Measurements from ENCODE around the gene MANBA.

Gene MANBA

GRCh38 chr4:102730968-102731533 is 29.7 kb downstream of the MANBA start:
- TF ChIP-seq RAD21 (IDR thresholded peaks at IDR 0.05; ENCODE audit: low read depth) = peak; percentile 10; the same call in 1 of the 2 replicates
- TF ChIP-seq EGR1 (IDR thresholded peaks at IDR 0.05) = no peak

GRCh38 chr4:102726068-102726467 is 34.7 kb downstream of the MANBA start:
- no peak for TF ChIP-seq EGR1 (IDR thresholded peaks at IDR 0.05)
- no peak for TF ChIP-seq TCF12 (IDR thresholded peaks at IDR 0.05; ENCODE audit: low read depth)
- no peak for TF ChIP-seq ZBTB7A (IDR thresholded peaks at IDR 0.05; ENCODE audit: low read depth)
- TF ChIP-seq FOXM1 (IDR thresholded peaks at IDR 0.05; ENCODE audit: borderline replicate concordance, low read depth) = no peak
- no peak for TF ChIP-seq YY1 (IDR thresholded peaks at IDR 0.05; ENCODE audit: low read depth)
- no peak for TF ChIP-seq EP300 (IDR thresholded peaks at IDR 0.05; ENCODE audit: borderline replicate concordance)
- TF ChIP-seq, protein P1, sequence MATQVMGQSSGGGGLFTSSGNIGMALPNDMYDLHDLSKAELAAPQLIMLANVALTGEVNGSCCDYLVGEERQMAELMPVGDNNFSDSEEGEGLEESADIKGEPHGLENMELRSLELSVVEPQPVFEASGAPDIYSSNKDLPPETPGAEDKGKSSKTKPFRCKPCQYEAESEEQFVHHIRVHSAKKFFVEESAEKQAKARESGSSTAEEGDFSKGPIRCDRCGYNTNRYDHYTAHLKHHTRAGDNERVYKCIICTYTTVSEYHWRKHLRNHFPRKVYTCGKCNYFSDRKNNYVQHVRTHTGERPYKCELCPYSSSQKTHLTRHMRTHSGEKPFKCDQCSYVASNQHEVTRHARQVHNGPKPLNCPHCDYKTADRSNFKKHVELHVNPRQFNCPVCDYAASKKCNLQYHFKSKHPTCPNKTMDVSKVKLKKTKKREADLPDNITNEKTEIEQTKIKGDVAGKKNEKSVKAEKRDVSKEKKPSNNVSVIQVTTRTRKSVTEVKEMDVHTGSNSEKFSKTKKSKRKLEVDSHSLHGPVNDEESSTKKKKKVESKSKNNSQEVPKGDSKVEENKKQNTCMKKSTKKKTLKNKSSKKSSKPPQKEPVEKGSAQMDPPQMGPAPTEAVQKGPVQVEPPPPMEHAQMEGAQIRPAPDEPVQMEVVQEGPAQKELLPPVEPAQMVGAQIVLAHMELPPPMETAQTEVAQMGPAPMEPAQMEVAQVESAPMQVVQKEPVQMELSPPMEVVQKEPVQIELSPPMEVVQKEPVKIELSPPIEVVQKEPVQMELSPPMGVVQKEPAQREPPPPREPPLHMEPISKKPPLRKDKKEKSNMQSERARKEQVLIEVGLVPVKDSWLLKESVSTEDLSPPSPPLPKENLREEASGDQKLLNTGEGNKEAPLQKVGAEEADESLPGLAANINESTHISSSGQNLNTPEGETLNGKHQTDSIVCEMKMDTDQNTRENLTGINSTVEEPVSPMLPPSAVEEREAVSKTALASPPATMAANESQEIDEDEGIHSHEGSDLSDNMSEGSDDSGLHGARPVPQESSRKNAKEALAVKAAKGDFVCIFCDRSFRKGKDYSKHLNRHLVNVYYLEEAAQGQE (IDR thresholded peaks at IDR 0.05; ENCODE audit: low read depth) = no peak
- TF ChIP-seq, protein P2, sequence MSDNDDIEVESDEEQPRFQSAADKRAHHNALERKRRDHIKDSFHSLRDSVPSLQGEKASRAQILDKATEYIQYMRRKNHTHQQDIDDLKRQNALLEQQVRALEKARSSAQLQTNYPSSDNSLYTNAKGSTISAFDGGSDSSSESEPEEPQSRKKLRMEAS (IDR thresholded peaks at IDR 0.05) = no peak
- TF ChIP-seq CREB1 (IDR thresholded peaks at IDR 0.05; ENCODE audit: low read depth) = no peak
- no peak for TF ChIP-seq NFIC (IDR thresholded peaks at IDR 0.05)
- TF ChIP-seq TAF1 (IDR thresholded peaks at IDR 0.05; ENCODE audit: low read depth) = no peak
- TF ChIP-seq CEBPB (IDR thresholded peaks at IDR 0.05) = no peak
- no peak for TF ChIP-seq TEAD4 (IDR thresholded peaks at IDR 0.05)
- TF ChIP-seq USF1 (IDR thresholded peaks at IDR 0.05) = no peak
- no peak for TF ChIP-seq RAD21 (IDR thresholded peaks at IDR 0.05; ENCODE audit: low read depth)

- TF ChIP-seq EP300 (IDR thresholded peaks at IDR 0.05; ENCODE audit: borderline replicate concordance) = no peak
- TF ChIP-seq, protein P1 (IDR thresholded peaks at IDR 0.05; ENCODE audit: low read depth) = no peak
- TF ChIP-seq TCF12 (IDR thresholded peaks at IDR 0.05; ENCODE audit: low read depth) = no peak
- TF ChIP-seq NFIC (IDR thresholded peaks at IDR 0.05) = no peak
- TF ChIP-seq TAF1 (IDR thresholded peaks at IDR 0.05; ENCODE audit: low read depth) = no peak
- TF ChIP-seq EGR1 (IDR thresholded peaks at IDR 0.05) = no peak
- no peak for TF ChIP-seq ZBTB7A (IDR thresholded peaks at IDR 0.05; ENCODE audit: low read depth)
- TF ChIP-seq, protein P2 (IDR thresholded peaks at IDR 0.05) = no peak
- TF ChIP-seq USF1 (IDR thresholded peaks at IDR 0.05) = no peak
- no peak for TF ChIP-seq RAD21 (IDR thresholded peaks at IDR 0.05; ENCODE audit: low read depth)
- no peak for TF ChIP-seq CEBPB (IDR thresholded peaks at IDR 0.05)
- no peak for TF ChIP-seq FOXM1 (IDR thresholded peaks at IDR 0.05; ENCODE audit: borderline replicate concordance, low read depth)
Observed at GRCh38 chr4:102725229-102725628, 35.5 kb downstream of the MANBA start.

- TF ChIP-seq, protein P1 (IDR thresholded peaks at IDR 0.05; ENCODE audit: low read depth) = no peak
- TF ChIP-seq CEBPB (IDR thresholded peaks at IDR 0.05) (no peak), FOXM1 (IDR thresholded peaks at IDR 0.05; ENCODE audit: borderline replicate concordance, low read depth) (no peak), TEAD4 (IDR thresholded peaks at IDR 0.05) (no peak), EP300 (IDR thresholded peaks at IDR 0.05; ENCODE audit: borderline replicate concordance) (no peak), TAF1 (IDR thresholded peaks at IDR 0.05; ENCODE audit: low read depth) (no peak), TCF12 (IDR thresholded peaks at IDR 0.05; ENCODE audit: low read depth) (no peak), USF1 (IDR thresholded peaks at IDR 0.05) (no peak), RAD21 (IDR thresholded peaks at IDR 0.05; ENCODE audit: low read depth) (no peak), EGR1 (IDR thresholded peaks at IDR 0.05) (no peak), CREB1 (IDR thresholded peaks at IDR 0.05; ENCODE audit: low read depth) (no peak), NFIC (IDR thresholded peaks at IDR 0.05) (no peak), ZBTB7A (IDR thresholded peaks at IDR 0.05; ENCODE audit: low read depth) (no peak), YY1 (IDR thresholded peaks at IDR 0.05; ENCODE audit: low read depth) (no peak)
- TF ChIP-seq, protein P2 (IDR thresholded peaks at IDR 0.05) = no peak
Observed at GRCh38 chr4:102723511-102723910, 37.3 kb downstream of the MANBA start.
